ENCODE data around the gene PPFIA1.

DNA sequence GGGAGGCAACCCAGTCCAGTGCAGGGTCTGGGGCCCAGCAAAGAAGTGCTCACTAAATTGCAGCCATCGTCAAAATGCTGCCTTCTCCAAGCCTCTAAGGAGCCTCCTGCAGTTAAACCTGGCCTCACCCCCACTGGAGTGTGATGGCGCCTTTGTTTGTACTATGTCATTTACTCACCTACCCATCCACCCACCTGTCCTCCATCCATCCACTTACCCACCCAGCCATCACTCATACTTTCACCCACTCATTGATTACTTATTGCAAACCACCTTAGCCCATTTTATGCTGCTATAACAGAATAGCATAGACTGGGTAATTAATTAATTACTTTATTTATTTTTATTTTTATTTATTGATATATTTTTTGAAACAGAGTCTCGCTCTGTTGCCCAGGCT lies 28.8 kb upstream of the PPFIA1 start:
- TF ChIP-seq ZNF776 (CRISPR knock-in tag; IDR thresholded peaks at IDR 0.05) = no peak
- no peak for TF ChIP-seq ESRRA (CRISPR knock-in tag; IDR thresholded peaks at IDR 0.05; ENCODE audit: low read depth)
- no peak for TF ChIP-seq ATF7 (IDR thresholded peaks at IDR 0.05)
- no peak for TF ChIP-seq ATF7 (CRISPR knock-in tag; IDR thresholded peaks at IDR 0.05)
- TF ChIP-seq ZNF432 (CRISPR knock-in tag; IDR thresholded peaks at IDR 0.05; ENCODE audit: borderline replicate concordance) = no peak
- no peak for TF ChIP-seq NFIB (CRISPR knock-in tag; IDR thresholded peaks at IDR 0.05; ENCODE audit: borderline replicate concordance)
- no peak for TF ChIP-seq FOXA1 (IDR thresholded peaks at IDR 0.05)
- TF ChIP-seq FOXA1 (CRISPR knock-in tag; IDR thresholded peaks at IDR 0.05) = no peak
- TF ChIP-seq ZFYVE20 (CRISPR knock-in tag; IDR thresholded peaks at IDR 0.05; ENCODE audit: borderline replicate concordance, low read depth) = no peak

Data from HepG2 (cell line).